Osteoblast (primary cell): ENCODE measurements around the gene TGFB1. TPM values are rescaled to one million over a fixed set of nuclear protein-coding genes. Genes with fewer than 3 reads are reported as not detected.
A peak's percentile ranks its signal among the peaks of the same experiment; 100 is the strongest.

Experiments used
- DNase-seq: peaks from one replicate; pipeline ENCODE4 v3.0.0; 2011; ENCODE audit warnings: low spot score, mixed read lengths; ENCODE audit not compliant: insufficient read length; ENCODE audit errors: missing footprints
- H2AFZ ChIP-seq: 2 replicates; pipeline ENCODE4 v1.6.0; 2011; ENCODE audit warnings: mild to moderate bottlenecking, low read length
- H3K27ac ChIP-seq: 2 replicates; pipeline ENCODE4 v1.5.1; 2011; ENCODE audit warnings: mild to moderate bottlenecking, low read depth, low read length, moderate library complexity
- H3K27me3 ChIP-seq: 2 replicates; pipeline ENCODE4 v1.6.0; 2012; ENCODE audit warnings: mild to moderate bottlenecking, control low read depth, inconsistent platforms, low read length, moderate library complexity; ENCODE audit not compliant: insufficient read depth
- H3K36me3 ChIP-seq: 2 replicates; pipeline ENCODE4 v1.5.1; 2011; ENCODE audit warnings: mild to moderate bottlenecking, low read length, control low read depth, moderate library complexity; ENCODE audit not compliant: insufficient read depth
- H3K4me1 ChIP-seq: 2 replicates; pipeline ENCODE4 v1.5.1; 2011; ENCODE audit warnings: mild to moderate bottlenecking, low read length, control low read depth, moderate library complexity; ENCODE audit not compliant: insufficient read depth
- H3K4me2 ChIP-seq: 2 replicates; pipeline ENCODE4 v1.6.0; 2011; ENCODE audit warnings: mild to moderate bottlenecking, low read length; ENCODE audit not compliant: insufficient read depth
- H3K4me3 ChIP-seq: fragments of 200-600 bp; sonication (generic); 3 replicates; pipeline ENCODE4 v1.5.1; 2012; ENCODE audit warnings: mild to moderate bottlenecking, low read length, inconsistent platforms; ENCODE audit not compliant: insufficient read depth
- H3K79me2 ChIP-seq: 2 replicates; pipeline ENCODE4 v1.6.0; 2012; ENCODE audit warnings: mild to moderate bottlenecking, low read length, control low read depth, inconsistent platforms; ENCODE audit not compliant: insufficient read depth
- H3K9me3 ChIP-seq: 2 replicates; pipeline ENCODE4 v1.5.1; 2011; ENCODE audit warnings: low read depth, low read length, control low read depth
- H4K20me1 ChIP-seq: 2 replicates; pipeline ENCODE4 v1.6.0; 2012; ENCODE audit warnings: mild to moderate bottlenecking, low read length, control low read depth; ENCODE audit not compliant: insufficient read depth
- total RNA-seq: library from RNA; depleted of rRNA; stranded (reverse); fragments of >200 nt; gene quantifications from 2 replicates; pipeline ENCODE4 v1.2.3, GENCODE V29; 2012
- TF ChIP-seq, protein P1 (sequence below): IDR thresholded peaks from 2 replicates; pipeline ENCODE4 v1.5.1; 2011; ENCODE audit warnings: mild to moderate bottlenecking, low read depth, low read length, moderate library complexity; ENCODE audit errors: extremely low read depth

TGFB1 gene
- 17.4 and 21.2 TPM in 2 replicates for total RNA-seq

DNA sequence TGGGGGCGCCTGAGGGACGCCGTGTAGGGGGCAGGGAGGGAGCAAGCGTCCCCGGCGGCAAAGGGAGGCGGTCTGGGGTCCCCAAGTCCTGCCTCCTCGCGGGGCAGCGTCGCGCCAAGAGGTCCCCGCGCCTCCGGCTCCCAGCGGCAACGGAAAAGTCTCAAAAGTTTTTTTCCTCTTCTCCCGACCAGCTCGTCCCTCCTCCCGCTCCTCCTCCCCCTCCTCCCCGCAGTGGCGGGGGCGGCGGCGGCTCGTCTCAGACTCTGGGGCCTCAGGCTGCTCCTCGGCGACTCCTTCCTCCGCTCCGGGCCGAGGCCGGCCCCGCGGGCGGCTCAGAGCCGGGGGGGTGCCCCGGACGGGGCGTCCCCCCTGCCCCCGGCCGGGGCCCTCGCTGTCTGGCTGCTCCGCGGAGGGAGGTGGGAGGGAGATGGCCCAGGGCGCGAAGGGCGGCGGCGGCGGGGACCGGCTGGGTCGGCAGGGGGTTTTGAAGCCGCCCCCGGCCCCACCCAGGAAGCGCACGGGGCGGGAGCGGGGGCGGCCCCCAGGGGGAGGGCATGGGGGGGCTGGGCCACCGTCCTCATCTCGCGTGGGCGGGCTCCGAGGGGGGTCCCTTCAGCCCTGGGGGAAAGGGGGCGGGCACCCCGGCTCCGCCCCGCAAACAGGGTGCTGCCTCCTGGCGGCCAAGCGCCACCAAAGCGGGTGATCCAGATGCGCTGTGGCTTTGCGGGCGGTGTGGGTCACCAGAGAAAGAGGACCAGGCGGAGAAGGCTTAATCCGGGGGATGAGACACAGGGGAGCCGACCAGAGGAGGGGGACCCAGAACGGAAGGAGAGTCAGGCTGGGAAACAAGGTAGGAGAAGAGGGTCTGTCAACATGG, at the start of gene TGFB1:
Gene TGFB1 (minus strand): TSS at position 457 of the 877 bp plus-strand sequence. CDS start 878 bp downstream, outside the sequence.
- peak; percentile 99 for DNase-seq
- Histone ChIP-seq H3K4me2 (peak within 1 kb of the TSS; percentile 84), H3K79me2 (peaks cover 47% of the 10 kb centered on the region), H3K4me3 (peak within 1 kb of the TSS; percentile 93), H3K9me3 (no peaks in the 10 kb centered on the region), H3K27me3 (no peaks in the 10 kb centered on the region), H4K20me1 (peaks cover 35% of the 10 kb centered on the region), H3K27ac (peak within 1 kb of the TSS; percentile 29), H3K4me1 (peaks cover 11% of the 10 kb centered on the region), H2AFZ (peak within 1 kb of the TSS; percentile 6), H3K36me3 (no peaks in the 10 kb centered on the region)
- TF ChIP-seq, protein P1, sequence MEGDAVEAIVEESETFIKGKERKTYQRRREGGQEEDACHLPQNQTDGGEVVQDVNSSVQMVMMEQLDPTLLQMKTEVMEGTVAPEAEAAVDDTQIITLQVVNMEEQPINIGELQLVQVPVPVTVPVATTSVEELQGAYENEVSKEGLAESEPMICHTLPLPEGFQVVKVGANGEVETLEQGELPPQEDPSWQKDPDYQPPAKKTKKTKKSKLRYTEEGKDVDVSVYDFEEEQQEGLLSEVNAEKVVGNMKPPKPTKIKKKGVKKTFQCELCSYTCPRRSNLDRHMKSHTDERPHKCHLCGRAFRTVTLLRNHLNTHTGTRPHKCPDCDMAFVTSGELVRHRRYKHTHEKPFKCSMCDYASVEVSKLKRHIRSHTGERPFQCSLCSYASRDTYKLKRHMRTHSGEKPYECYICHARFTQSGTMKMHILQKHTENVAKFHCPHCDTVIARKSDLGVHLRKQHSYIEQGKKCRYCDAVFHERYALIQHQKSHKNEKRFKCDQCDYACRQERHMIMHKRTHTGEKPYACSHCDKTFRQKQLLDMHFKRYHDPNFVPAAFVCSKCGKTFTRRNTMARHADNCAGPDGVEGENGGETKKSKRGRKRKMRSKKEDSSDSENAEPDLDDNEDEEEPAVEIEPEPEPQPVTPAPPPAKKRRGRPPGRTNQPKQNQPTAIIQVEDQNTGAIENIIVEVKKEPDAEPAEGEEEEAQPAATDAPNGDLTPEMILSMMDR = peak; percentile 72

DNA sequence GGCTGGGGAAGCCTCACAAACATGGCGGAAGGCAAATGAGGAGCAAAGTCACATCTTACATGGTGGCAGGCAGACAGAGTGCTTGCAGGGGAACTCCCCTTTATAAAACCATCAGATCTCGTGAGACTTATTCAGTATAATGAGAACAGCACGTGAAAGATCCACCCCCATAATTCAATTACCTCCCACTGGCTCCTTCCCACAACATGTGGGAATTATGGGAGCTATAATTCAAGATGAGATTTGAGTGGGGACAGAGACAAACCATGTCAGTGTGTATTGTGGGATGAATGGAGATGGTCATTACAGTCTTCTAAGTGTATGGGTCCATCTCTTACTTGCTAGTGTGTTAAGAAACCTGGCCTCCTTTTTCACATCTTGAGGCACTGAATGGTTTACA, 48.3 kb upstream of the TGFB1 start:
- H3K27ac ChIP-seq = no peak overlapping the region
- H3K4me3 ChIP-seq = no peak overlapping the region
- H3K36me3 ChIP-seq = no peaks in the 10 kb centered on the region
- TF ChIP-seq, protein P1 = no peak
- H3K4me2 ChIP-seq = no peak overlapping the region
- H2AFZ ChIP-seq = no peak overlapping the region
- DNase-seq = no peak
- no peaks in the 10 kb centered on the region for H3K27me3 ChIP-seq
- peaks cover 8% of the 10 kb centered on the region for H4K20me1 ChIP-seq
- H3K79me2 ChIP-seq = peaks cover 24% of the 10 kb centered on the region
- H3K4me1 ChIP-seq = peaks cover 12% of the 10 kb centered on the region
- H3K9me3 ChIP-seq = no peaks in the 10 kb centered on the region

DNA sequence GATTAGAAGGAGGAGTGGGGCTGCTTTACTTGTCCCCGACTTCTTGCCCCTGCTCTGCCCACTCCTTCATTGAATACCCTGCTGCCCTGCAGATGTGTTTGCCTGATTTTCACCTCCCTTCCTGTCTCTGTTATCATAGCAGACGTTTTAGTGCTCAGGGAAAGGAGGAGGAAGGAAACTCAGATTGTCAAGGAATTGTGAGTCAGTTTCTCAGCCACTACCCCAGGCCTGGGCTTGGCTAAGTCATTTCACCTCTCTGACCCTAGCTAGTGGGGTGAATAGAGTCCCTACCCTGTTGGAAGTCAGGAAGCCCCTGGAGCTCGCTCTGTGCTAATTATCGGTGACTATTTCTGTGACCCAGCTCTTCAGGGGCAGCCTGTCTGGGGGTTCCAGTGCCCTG, 47.8 kb upstream of the TGFB1 start:
- Histone ChIP-seq H3K4me2 (no peak overlapping the region), H3K4me3 (no peak overlapping the region)

DNA sequence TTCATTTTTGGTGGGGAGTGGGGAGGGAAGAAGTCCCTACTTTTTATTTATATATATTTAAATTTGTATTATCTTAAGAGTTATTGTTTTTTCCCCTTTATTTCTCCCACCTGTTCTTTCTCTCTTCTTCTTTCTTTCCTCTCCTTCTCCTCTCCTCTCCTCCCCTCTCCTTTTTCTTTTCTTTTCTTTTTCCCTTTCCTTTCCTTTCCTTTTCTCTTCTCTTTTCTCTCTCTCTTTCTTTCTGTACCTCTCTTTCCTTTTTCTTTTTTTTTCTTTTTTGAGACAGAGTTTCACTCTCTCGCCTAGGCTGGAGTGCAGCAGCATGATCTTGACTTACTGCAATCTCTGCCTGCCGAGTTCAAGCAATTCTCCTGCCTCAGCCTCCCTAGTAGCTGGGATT, 45.8 kb upstream of the TGFB1 start:
- no peak for DNase-seq
- Histone ChIP-seq H3K4me3 (no peak overlapping the region), H3K79me2 (peaks cover 24% of the 10 kb centered on the region), H3K27ac (no peak overlapping the region), H3K27me3 (no peaks in the 10 kb centered on the region), H3K4me1 (peaks cover 18% of the 10 kb centered on the region), H3K36me3 (no peaks in the 10 kb centered on the region), H3K4me2 (no peak overlapping the region), H2AFZ (no peak overlapping the region), H3K9me3 (no peaks in the 10 kb centered on the region), H4K20me1 (no peaks in the 10 kb centered on the region)
- TF ChIP-seq, protein P1 = no peak

More for the DNA sequence above, 47.8 kb upstream of the TGFB1 start:
- H3K27me3 ChIP-seq = no peaks in the 10 kb centered on the region
- H3K4me1 ChIP-seq = peaks cover 16% of the 10 kb centered on the region
- no peak for DNase-seq
- H3K36me3 ChIP-seq = no peaks in the 10 kb centered on the region
- peaks cover 24% of the 10 kb centered on the region for H3K79me2 ChIP-seq
- H3K27ac ChIP-seq = no peak overlapping the region
- no peak overlapping the region for H2AFZ ChIP-seq
- peaks cover 8% of the 10 kb centered on the region for H4K20me1 ChIP-seq
- TF ChIP-seq, protein P1 = no peak
- H3K9me3 ChIP-seq = no peaks in the 10 kb centered on the region
